Activated T-helper 2 cell treated with anti-CD3 and anti-CD28 coated beads, Interferon-gamma antibody, Interleukin-2, Interleukin-4, amounts not matched to agents 10 μg/mL and 5 μg/mL and 100 μg/mL, durations not matched to agents 14 hours and 24 hours and 36 hours (primary cell): Measurements from ENCODE around the gene KCNK16. TPM values are rescaled to one million over a fixed set of nuclear protein-coding genes. Genes with fewer than 3 reads are reported as not detected.

Experiments used
- DNase-seq: peaks from one replicate; pipeline ENCODE4 v3.0.0; 2021; ENCODE audit warnings: low spot score
- H3K27ac Mint-ChIP-seq: one replicate; pipeline ENCODE4 v1.8.0; 2021; ENCODE audit warnings: mixed read lengths
- H3K27me3 Mint-ChIP-seq: one replicate; pipeline ENCODE4 v1.8.0; 2021; ENCODE audit warnings: low read depth, mixed read lengths
- H3K36me3 Mint-ChIP-seq: one replicate; pipeline ENCODE4 v1.8.0; 2021; ENCODE audit warnings: low read depth, mixed read lengths
- H3K4me1 Mint-ChIP-seq: one replicate; pipeline ENCODE4 v1.8.0; 2021; ENCODE audit warnings: low read depth, mixed read lengths
- H3K4me3 Mint-ChIP-seq: one replicate; pipeline ENCODE4 v1.8.0; 2021; ENCODE audit warnings: low read depth, mild to moderate bottlenecking, moderate library complexity, mixed read lengths
- H3K9me3 Mint-ChIP-seq: one replicate; pipeline ENCODE4 v1.8.0; 2021; ENCODE audit warnings: mixed read lengths
- intact Hi-C: fragments of 100-400 bp; cut with micrococcal nuclease; formaldehyde crosslinking; loops from one replicate; pipeline ENCODE4 v1.15.1; 2023
- total RNA-seq: library from RNA; stranded (reverse); gene quantifications from 2 replicates; pipeline ENCODE4 v1.2.3, GENCODE V29; 2022

The KCNK16 gene
- total RNA-seq: not detected in 2 replicates

- Mint-ChIP-seq H3K9me3 (no peaks in the 10 kb centered on the region), H3K4me1 (no peaks in the 10 kb centered on the region), H3K27me3 (peaks cover 19% of the 10 kb centered on the region), H3K36me3 (no peaks in the 10 kb centered on the region), H3K27ac (no peak within 1 kb of the TSS), H3K4me3 (no peak within 1 kb of the TSS)
- DNase-seq: no peak
- intact Hi-C loops: no loop called here
Observed at GRCh38 chr6:39322306-39322850, at the start of gene KCNK16. TSS of gene KCNK16 (minus strand) at chr6:39322702. CDS start at chr6:39322540, 162 bp downstream.

DNA sequence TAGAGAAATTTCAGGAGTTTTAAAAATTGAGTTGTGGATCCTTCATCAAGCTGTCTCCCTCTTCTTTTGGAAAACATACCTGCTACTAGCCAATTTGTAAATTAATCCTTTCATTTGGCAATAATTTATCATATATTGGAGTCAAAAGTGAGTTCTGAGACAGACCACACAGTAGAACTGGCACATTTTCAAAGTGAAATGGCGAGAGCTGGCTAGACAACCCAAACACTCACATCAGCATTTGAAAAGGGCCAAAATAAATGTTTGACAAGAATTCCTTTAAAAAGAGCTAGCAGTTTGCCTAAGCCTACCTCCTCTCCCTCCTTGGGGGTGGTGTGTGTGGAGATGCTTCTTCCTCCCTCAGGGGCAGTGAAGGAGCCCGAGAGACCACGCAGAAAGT lies 47.9 kb upstream of the KCNK16 start:
- Mint-ChIP-seq H3K27ac (no peak overlapping the region), H3K4me3 (no peak overlapping the region), H3K36me3 (no peaks in the 10 kb centered on the region), H3K27me3 (peaks cover 3% of the 10 kb centered on the region), H3K4me1 (no peaks in the 10 kb centered on the region), H3K9me3 (no peaks in the 10 kb centered on the region)
- intact Hi-C loops: no loop called here
- DNase-seq: no peak

- Mint-ChIP-seq H3K27ac (no peak overlapping the region), H3K36me3 (no peaks in the 10 kb centered on the region), H3K27me3 (peaks cover 3% of the 10 kb centered on the region), H3K4me3 (no peak overlapping the region), H3K9me3 (no peaks in the 10 kb centered on the region), H3K4me1 (no peaks in the 10 kb centered on the region)
- intact Hi-C loops: no loop called here
- DNase-seq: no peak
Observed at GRCh38 chr6:39369987-39370386, 47.5 kb upstream of the KCNK16 start.

DNA sequence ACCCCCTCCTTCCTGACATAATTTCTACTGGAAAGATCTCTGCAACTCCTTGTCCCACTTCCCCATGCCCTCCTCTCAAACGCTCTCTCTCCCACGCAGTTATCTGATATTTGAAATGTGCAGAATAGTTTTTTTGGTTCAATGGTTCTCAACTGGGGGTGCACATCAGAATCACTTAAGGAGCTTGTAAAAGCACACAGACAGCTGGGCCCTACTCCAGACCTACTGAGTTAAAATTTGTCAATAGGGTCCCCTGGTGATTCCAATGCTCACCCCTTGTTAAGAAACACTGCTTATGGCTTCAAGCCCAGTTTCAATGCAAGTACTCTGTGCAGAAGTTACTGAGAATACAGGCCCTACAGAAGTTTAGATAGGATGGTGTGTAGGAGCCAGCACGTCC lies 45.2 kb upstream of the KCNK16 start:
- DNase-seq: no peak
- Mint-ChIP-seq H3K36me3 (no peaks in the 10 kb centered on the region), H3K4me1 (no peaks in the 10 kb centered on the region), H3K27me3 (no peaks in the 10 kb centered on the region), H3K9me3 (no peaks in the 10 kb centered on the region), H3K4me3 (no peak overlapping the region), H3K27ac (no peak overlapping the region)
- intact Hi-C loops: no loop called here

DNA sequence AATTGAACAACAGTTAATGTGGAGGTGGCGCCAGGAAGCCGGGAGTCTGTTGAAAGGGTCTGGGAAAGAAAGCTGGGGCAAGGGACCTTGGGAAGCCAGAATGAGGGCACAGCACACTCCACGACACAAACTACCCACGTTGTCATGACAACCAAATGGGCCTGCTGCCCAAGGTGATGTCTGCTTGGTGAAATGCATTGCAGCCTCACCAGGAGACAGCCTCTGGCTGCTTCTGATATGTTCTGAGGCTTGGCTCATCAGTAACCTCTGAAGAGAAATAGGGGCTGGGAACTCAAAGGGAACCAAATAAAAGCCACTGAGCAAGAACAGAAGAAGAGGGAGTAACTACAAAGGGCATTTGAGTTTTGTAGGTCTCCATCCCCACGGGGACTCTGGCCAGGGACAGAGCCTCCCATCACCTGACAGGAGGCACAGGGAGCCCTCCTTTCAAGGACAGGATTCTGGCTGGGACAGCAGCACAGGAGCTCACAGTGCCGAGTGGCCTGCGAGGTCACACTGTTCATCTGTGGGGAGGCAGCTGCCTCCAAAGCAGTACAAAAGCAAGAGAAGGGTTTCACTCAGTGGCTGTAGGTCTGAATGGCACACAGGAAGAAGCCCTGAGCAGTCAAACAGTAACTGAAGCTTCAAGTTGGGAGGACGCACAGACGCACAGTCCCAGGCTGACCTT lies 44.6 kb upstream of the KCNK16 start:
- no peaks in the 10 kb centered on the region for H3K27me3 Mint-ChIP-seq
- intact Hi-C loops: no loop called here
- no peak overlapping the region for H3K4me3 Mint-ChIP-seq
- H3K27ac Mint-ChIP-seq: no peak overlapping the region
- no peaks in the 10 kb centered on the region for H3K4me1 Mint-ChIP-seq
- no peaks in the 10 kb centered on the region for H3K36me3 Mint-ChIP-seq
- no peaks in the 10 kb centered on the region for H3K9me3 Mint-ChIP-seq
- DNase-seq: no peak

- intact Hi-C loops: no loop called here
- no peaks in the 10 kb centered on the region for H3K9me3 Mint-ChIP-seq
Observed at GRCh38 chr6:39365281-39366074, 43.0 kb upstream of the KCNK16 start.

GRCh38 chr6:39363280-39363679 lies 40.8 kb upstream of the KCNK16 start:
- H3K27ac Mint-ChIP-seq: no peak overlapping the region
- intact Hi-C loops: no loop called here
- no peaks in the 10 kb centered on the region for H3K36me3 Mint-ChIP-seq
- no peak overlapping the region for H3K4me3 Mint-ChIP-seq
- DNase-seq: no peak
- H3K4me1 Mint-ChIP-seq: no peaks in the 10 kb centered on the region
- no peaks in the 10 kb centered on the region for H3K27me3 Mint-ChIP-seq
- no peaks in the 10 kb centered on the region for H3K9me3 Mint-ChIP-seq

More at GRCh38 chr6:39365281-39366074, 43.0 kb upstream of the KCNK16 start:
- Mint-ChIP-seq H3K27me3 (no peaks in the 10 kb centered on the region), H3K4me3 (no peak overlapping the region), H3K36me3 (no peaks in the 10 kb centered on the region), H3K4me1 (no peaks in the 10 kb centered on the region), H3K27ac (no peak overlapping the region)
- no peak for DNase-seq

GRCh38 chr6:39362487-39362865 lies 40.0 kb upstream of the KCNK16 start:
- Mint-ChIP-seq H3K9me3 (no peaks in the 10 kb centered on the region), H3K36me3 (no peaks in the 10 kb centered on the region), H3K4me1 (no peaks in the 10 kb centered on the region)

DNA sequence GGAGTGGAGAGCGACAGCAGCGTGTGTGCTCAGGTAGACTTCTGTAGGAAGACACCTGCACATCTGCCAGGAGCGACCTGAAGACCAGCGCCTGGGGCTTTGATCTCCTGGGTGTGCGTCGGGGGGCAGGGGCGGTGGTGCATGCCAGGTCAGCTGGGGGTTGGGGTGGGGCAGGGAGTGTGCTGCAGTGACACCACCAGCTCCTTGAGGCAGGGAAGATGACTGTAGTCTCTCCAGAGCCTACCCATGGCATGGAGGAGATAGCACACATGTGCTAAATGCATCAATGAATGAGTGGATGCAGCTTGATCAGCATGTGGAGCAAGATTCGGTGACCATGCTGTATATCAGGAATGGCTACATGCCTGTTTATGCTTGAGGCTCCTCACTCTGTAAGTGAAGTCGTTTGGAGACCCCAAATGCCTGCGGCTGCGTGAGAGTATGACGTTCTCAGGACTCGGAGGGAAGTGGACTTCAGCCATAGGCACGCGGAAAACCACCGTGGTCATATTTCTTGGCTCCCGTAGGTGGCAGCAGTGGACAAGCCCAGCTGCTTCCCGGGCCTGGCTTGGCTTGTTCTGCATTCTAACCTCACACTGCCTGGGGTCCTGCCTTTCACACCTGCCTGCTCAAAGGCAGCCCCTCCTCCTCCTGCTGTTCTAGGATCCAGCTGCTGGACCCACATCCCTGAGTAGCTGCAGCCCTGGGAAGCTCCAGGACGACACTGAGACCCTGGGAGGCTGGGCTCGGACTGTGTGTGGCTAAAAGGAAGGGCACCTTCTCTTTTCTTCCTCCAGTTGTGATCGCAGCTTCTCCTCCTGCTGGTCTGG lies 39.4 kb upstream of the KCNK16 start:
- H3K36me3 Mint-ChIP-seq: no peaks in the 10 kb centered on the region

More at GRCh38 chr6:39362487-39362865, 40.0 kb upstream of the KCNK16 start:
- intact Hi-C loops: no loop called here
- Mint-ChIP-seq H3K27ac (no peak overlapping the region), H3K27me3 (no peaks in the 10 kb centered on the region), H3K4me3 (no peak overlapping the region)
- no peak for DNase-seq

GRCh38 chr6:39360378-39360777 lies 37.9 kb upstream of the KCNK16 start:
- H3K27me3 Mint-ChIP-seq: no peaks in the 10 kb centered on the region
- H3K36me3 Mint-ChIP-seq: no peaks in the 10 kb centered on the region
- no peaks in the 10 kb centered on the region for H3K9me3 Mint-ChIP-seq
- H3K27ac Mint-ChIP-seq: no peak overlapping the region
- DNase-seq: no peak
- no peak overlapping the region for H3K4me3 Mint-ChIP-seq
- H3K4me1 Mint-ChIP-seq: no peaks in the 10 kb centered on the region
- intact Hi-C loops: no loop called here

More for the DNA sequence above, 39.4 kb upstream of the KCNK16 start:
- Mint-ChIP-seq H3K4me3 (no peak overlapping the region), H3K27ac (no peak overlapping the region), H3K27me3 (no peaks in the 10 kb centered on the region), H3K4me1 (no peaks in the 10 kb centered on the region), H3K9me3 (no peaks in the 10 kb centered on the region)
- peak; percentile 24 for DNase-seq
- intact Hi-C loops: no loop called here

DNA sequence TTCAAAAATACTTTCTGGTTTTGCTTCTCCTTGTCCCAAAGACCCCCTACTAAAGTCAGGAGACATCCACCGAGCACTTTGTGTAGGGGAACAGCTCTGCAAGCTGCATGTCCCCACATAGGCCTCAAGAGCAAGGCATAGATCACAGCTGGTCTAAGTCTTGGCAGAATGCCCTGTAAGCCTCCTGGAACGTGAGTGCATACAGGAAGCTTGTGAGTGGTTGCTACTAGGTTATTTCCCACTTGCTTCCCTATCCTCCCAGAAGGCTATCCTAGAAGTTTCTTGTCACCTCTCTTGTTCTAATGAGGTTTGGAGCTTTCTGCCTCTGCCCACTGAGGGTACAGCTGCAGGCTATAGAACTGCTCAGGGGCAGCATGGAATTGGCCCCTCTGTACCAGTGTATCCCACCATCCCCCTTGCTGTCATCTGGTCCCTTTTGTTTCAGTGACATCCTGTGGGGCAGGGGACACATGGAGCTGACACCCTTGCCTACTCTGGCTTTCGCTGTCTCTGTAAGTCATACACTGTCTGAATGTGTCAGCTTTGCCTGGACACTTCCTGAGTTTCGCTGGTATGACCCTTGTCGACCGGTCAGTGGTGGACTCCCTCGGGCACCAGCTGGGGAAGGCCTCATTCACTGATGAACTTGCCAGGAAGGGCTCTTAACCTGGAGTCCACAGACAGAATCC lies 35.6 kb upstream of the KCNK16 start:
- Mint-ChIP-seq H3K9me3 (no peaks in the 10 kb centered on the region), H3K4me1 (no peaks in the 10 kb centered on the region), H3K27me3 (no peaks in the 10 kb centered on the region), H3K36me3 (no peaks in the 10 kb centered on the region), H3K4me3 (no peak overlapping the region), H3K27ac (no peak overlapping the region)
- DNase-seq: no peak
- intact Hi-C loops: no loop called here

DNA sequence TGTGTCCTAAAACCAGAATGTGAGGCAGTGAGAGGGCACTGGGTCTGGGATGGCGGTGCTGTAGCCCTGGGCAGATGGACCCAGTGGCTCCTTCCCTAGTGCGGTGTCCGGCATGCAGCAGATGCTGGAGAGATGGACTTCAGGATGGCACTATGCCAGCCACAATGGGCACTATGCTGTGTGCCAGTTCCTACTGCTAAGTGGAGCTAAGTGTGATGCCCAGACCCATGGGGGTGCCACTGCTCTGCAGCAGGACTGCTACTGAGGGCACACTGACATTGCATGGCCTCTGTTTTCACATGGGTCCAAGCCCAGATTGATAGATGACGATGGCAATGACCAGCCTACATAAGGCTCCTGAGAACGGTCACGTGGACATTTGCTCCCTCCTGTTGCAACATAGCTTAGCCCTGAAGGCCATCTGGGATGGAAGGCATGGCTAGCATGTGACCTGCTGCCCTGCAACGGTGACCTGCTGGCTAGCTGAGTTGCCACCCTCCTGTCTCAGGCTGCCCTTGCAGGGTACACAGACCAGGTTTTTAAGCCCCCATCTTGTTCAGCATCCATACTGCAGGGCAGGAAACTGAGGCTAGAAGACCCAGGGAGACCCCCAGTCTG lies 31.3 kb upstream of the KCNK16 start:
- H3K4me1 Mint-ChIP-seq: no peaks in the 10 kb centered on the region
- H3K36me3 Mint-ChIP-seq: no peaks in the 10 kb centered on the region
- no peak for DNase-seq
- no peaks in the 10 kb centered on the region for H3K9me3 Mint-ChIP-seq
- no peaks in the 10 kb centered on the region for H3K27me3 Mint-ChIP-seq
- no peak overlapping the region for H3K4me3 Mint-ChIP-seq
- H3K27ac Mint-ChIP-seq: no peak overlapping the region
- intact Hi-C loops: no loop called here
